Mammary epithelial cell (primary cell): ENCODE data around the gene GMNN.

ENCODE experiments used
- CTCF ChIP-seq, 2 donors: IDR thresholded peaks in 1 of 2; conservative IDR thresholded peaks in 1 of 2; 2 replicates each; pipeline ENCODE4 v1.5.1; 2011 to 2012; ENCODE audit warnings: inconsistent platforms in 2 of 2, low read length in 2 of 2, mild to moderate bottlenecking in 2 of 2, control low read depth in 1 of 2, low read depth in 1 of 2; ENCODE audit not compliant: insufficient read depth in 1 of 2; ENCODE audit errors: extremely low read depth in 1 of 2
- EZH2 ChIP-seq: IDR thresholded peaks from 2 replicates; pipeline ENCODE4 v1.6.1; 2012; ENCODE audit warnings: low read length, inconsistent platforms, borderline replicate concordance

- TF ChIP-seq CTCF (conservative IDR thresholded peaks at IDR 0.05 in 1 of 2, IDR thresholded peaks at IDR 0.05 in 1 of 2; ENCODE audit: extremely low read depth in 1 of 2, insufficient read depth in 1 of 2, low read depth in 1 of 2, low read length in 2 of 2) = no peak
- TF ChIP-seq EZH2 = no peak
Observed at GRCh38 chr6:24795106-24795505, 20.4 kb downstream of the GMNN start.
